ENCODE results near the gene VANGL2.

Gene VANGL2

DNA sequence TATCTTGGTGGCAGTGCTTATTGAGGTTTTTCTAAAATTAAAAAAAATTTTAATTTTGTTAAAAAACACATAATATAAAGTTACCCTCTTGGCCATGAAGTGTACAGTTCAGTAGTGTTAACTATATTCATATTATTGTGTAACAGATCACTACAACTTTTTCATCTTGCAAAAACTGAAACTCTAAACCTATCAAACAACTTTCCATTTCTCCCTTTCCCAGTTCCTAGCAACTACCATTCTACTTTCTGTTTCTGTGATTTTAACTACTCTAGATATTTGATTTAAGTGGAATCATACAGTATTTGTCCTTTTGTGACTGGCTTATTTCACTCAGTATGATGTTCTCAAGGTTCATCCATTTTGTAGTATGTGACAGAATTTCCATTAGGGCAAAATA lies 67.2 kb downstream of the VANGL2 start:
- no peak overlapping the region for H3K4me3 ChIP-seq (ENCODE audit: low read depth, low read length, poor library complexity, severe bottlenecking)
- H3K9me2 ChIP-seq (ENCODE audit: low read depth, low read length), result no peaks in the 10 kb centered on the region
- no peaks in the 10 kb centered on the region for H3K27me3 ChIP-seq (ENCODE audit: insufficient read depth, low read length)
- no peak overlapping the region for H3K4me2 ChIP-seq (ENCODE audit: low read length)
- H3K27ac ChIP-seq (ENCODE audit: low read depth, low read length, poor library complexity, severe bottlenecking), result no peak overlapping the region
- H3K36me3 ChIP-seq (ENCODE audit: insufficient read depth, low read length), result no peaks in the 10 kb centered on the region; the same call in 1 of the 2 replicates
- no peak for TF ChIP-seq EZH2 (IDR thresholded peaks at IDR 0.05; ENCODE audit: borderline replicate concordance, low read length)
- TF ChIP-seq, protein P1, sequence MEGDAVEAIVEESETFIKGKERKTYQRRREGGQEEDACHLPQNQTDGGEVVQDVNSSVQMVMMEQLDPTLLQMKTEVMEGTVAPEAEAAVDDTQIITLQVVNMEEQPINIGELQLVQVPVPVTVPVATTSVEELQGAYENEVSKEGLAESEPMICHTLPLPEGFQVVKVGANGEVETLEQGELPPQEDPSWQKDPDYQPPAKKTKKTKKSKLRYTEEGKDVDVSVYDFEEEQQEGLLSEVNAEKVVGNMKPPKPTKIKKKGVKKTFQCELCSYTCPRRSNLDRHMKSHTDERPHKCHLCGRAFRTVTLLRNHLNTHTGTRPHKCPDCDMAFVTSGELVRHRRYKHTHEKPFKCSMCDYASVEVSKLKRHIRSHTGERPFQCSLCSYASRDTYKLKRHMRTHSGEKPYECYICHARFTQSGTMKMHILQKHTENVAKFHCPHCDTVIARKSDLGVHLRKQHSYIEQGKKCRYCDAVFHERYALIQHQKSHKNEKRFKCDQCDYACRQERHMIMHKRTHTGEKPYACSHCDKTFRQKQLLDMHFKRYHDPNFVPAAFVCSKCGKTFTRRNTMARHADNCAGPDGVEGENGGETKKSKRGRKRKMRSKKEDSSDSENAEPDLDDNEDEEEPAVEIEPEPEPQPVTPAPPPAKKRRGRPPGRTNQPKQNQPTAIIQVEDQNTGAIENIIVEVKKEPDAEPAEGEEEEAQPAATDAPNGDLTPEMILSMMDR (IDR thresholded peaks at IDR 0.05; ENCODE audit: low read length), result no peak
- H3K9me3 ChIP-seq (ENCODE audit: low read length), result no peaks in the 10 kb centered on the region
- no peak overlapping the region for H2AFZ ChIP-seq (ENCODE audit: low read length)
- H3K4me1 ChIP-seq (ENCODE audit: insufficient read depth, low read length, severe bottlenecking), result peaks cover 14% of the 10 kb centered on the region
- no peaks in the 10 kb centered on the region for H3K79me2 ChIP-seq (ENCODE audit: insufficient read depth, low read length)
- 0 out of 2 replicates have a peak, but pooled peaks cover 2% of the 10 kb centered on the region for H3F3A ChIP-seq (ENCODE audit: insufficient read depth, low read length)
- no peak overlapping the region for H3K9ac ChIP-seq (ENCODE audit: low read length)
- H4K20me1 ChIP-seq (ENCODE audit: insufficient read depth, low read length), result no peaks in the 10 kb centered on the region

DNA sequence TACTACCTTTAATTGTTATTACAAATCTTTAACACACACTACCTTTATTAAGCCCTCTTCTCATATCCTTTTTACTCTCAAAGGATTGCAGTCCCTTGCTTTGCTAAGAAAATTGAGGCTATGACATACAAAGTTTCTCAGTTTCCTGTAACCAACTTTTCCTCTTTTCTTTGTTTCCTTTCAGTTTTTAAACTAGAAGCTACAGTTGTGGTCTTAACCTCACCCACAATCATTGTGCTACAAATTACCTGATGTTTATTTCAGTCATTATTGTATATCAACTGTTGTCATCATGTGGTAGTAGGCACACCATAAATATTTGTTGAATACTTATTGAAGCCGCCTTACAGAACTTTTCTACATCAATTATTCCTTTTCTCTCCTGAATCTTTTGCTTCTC lies 70.9 kb downstream of the VANGL2 start:
- H3K4me1 ChIP-seq (ENCODE audit: insufficient read depth, low read length, severe bottlenecking), result peaks cover 10% of the 10 kb centered on the region
- TF ChIP-seq, protein P1 (IDR thresholded peaks at IDR 0.05; ENCODE audit: low read length), result no peak
- no peak for TF ChIP-seq EZH2 (IDR thresholded peaks at IDR 0.05; ENCODE audit: borderline replicate concordance, low read length)
- no peaks in the 10 kb centered on the region for H3K36me3 ChIP-seq (ENCODE audit: insufficient read depth, low read length)
- no peak overlapping the region for H3K4me3 ChIP-seq (ENCODE audit: low read depth, low read length, poor library complexity, severe bottlenecking)
- H3K27ac ChIP-seq (ENCODE audit: low read depth, low read length, poor library complexity, severe bottlenecking), result no peak overlapping the region
- H3K9me3 ChIP-seq (ENCODE audit: low read length), result no peaks in the 10 kb centered on the region
- H4K20me1 ChIP-seq (ENCODE audit: insufficient read depth, low read length), result no peaks in the 10 kb centered on the region
- H3K4me2 ChIP-seq (ENCODE audit: low read length), result no peak overlapping the region
- H3K9me2 ChIP-seq (ENCODE audit: low read depth, low read length), result no peaks in the 10 kb centered on the region
- H3F3A ChIP-seq (ENCODE audit: insufficient read depth, low read length), result no peaks in the 10 kb centered on the region
- no peak overlapping the region for H3K9ac ChIP-seq (ENCODE audit: low read length)
- H2AFZ ChIP-seq (ENCODE audit: low read length), result no peak overlapping the region
- H3K79me2 ChIP-seq (ENCODE audit: insufficient read depth, low read length), result no peaks in the 10 kb centered on the region
- no peaks in the 10 kb centered on the region for H3K27me3 ChIP-seq (ENCODE audit: insufficient read depth, low read length)

DNA sequence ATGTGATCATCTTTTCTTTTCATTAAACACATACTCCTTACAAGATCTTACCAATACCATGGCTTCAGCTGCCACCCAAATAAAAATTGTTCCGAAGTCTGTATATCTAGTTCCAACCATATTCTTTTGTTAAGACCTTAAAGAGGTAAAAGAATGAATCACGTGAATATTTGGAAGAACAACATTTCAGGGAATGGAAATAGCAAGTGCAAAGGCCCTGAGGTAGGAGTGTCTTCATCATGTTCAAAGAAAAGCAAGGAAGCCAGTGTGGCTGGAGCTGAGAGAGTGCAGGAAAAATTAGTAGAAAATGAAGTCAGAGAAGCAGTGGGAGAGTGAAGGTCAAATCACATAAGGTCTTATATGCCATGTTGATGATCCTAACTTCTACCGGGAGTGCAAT lies 71.7 kb downstream of the VANGL2 start:
- H3K79me2 ChIP-seq (ENCODE audit: insufficient read depth, low read length), result no peaks in the 10 kb centered on the region
- H3K4me1 ChIP-seq (ENCODE audit: insufficient read depth, low read length, severe bottlenecking), result peaks cover 10% of the 10 kb centered on the region
- no peaks in the 10 kb centered on the region for H3K9me3 ChIP-seq (ENCODE audit: low read length)
- no peaks in the 10 kb centered on the region for H3K27me3 ChIP-seq (ENCODE audit: insufficient read depth, low read length)
- no peak overlapping the region for H3K4me2 ChIP-seq (ENCODE audit: low read length)
- no peak overlapping the region for H3K27ac ChIP-seq (ENCODE audit: low read depth, low read length, poor library complexity, severe bottlenecking)
- H3K36me3 ChIP-seq (ENCODE audit: insufficient read depth, low read length), result no peaks in the 10 kb centered on the region
- no peaks in the 10 kb centered on the region for H3F3A ChIP-seq (ENCODE audit: insufficient read depth, low read length)
- no peaks in the 10 kb centered on the region for H3K9me2 ChIP-seq (ENCODE audit: low read depth, low read length)
- no peaks in the 10 kb centered on the region for H4K20me1 ChIP-seq (ENCODE audit: insufficient read depth, low read length)
- no peak for TF ChIP-seq EZH2 (IDR thresholded peaks at IDR 0.05; ENCODE audit: borderline replicate concordance, low read length)
- TF ChIP-seq, protein P1 (IDR thresholded peaks at IDR 0.05; ENCODE audit: low read length), result no peak
- H2AFZ ChIP-seq (ENCODE audit: low read length), result no peak overlapping the region
- H3K9ac ChIP-seq (ENCODE audit: low read length), result no peak overlapping the region
- no peak overlapping the region for H3K4me3 ChIP-seq (ENCODE audit: low read depth, low read length, poor library complexity, severe bottlenecking)

All from OCI-LY1 (cell line).